Skin epidermis (tissue), 12 donors: ENCODE measurements around the gene AKNA.
A peak's percentile ranks its signal among the peaks of the same experiment; 100 is the strongest.

Experiments used
- H3K27ac ChIP-seq, 21 experiments: fragments of 200-600 bp; sonication (generic) in 11 of 21; one replicate each; pipeline ENCODE4 v1.5.0; 2020; ENCODE audit warnings: mild to moderate bottlenecking in 3 of 21, inconsistent platforms in 2 of 21, moderate library complexity in 2 of 21
- H3K4me3 ChIP-seq, 7 experiments: fragments of 200-600 bp; sonication (generic) in 2 of 7; one replicate each; pipeline ENCODE4 v1.5.0; 2020; ENCODE audit warnings: inconsistent platforms in 2 of 7, mild to moderate bottlenecking in 2 of 7, moderate library complexity in 1 of 7

Gene AKNA

GRCh38 chr9:114300153-114300845 lies 87.5 kb downstream of the AKNA start:
- no peak overlapping the region for H3K27ac ChIP-seq
- no peak overlapping the region for H3K4me3 ChIP-seq

GRCh38 chr9:114299286-114300152 lies 88.3 kb downstream of the AKNA start:
- Histone ChIP-seq H3K4me3 (no peak overlapping the region), H3K27ac (no peak overlapping the region)

GRCh38 chr9:114296338-114296737 lies 91.4 kb downstream of the AKNA start:
- H3K27ac ChIP-seq = no peak overlapping the region
- no peak overlapping the region for H3K4me3 ChIP-seq

GRCh38 chr9:114294664-114295063 lies 93.1 kb downstream of the AKNA start:
- Histone ChIP-seq H3K4me3 (no peak overlapping the region), H3K27ac (no peak overlapping the region)

- Histone ChIP-seq H3K27ac (no peak overlapping the region), H3K4me3 (no peak overlapping the region)
These were observed 95.7 kb downstream of the AKNA start for GRCh38 chr9:114291886-114292590.

GRCh38 chr9:114291064-114291474 lies 96.7 kb downstream of the AKNA start:
- peak overlapping the region in 1 of 21 experiments; percentile 79 for H3K27ac ChIP-seq

GRCh38 chr9:114290561-114290986 lies 97.2 kb downstream of the AKNA start:
- Histone ChIP-seq H3K4me3 (no peak overlapping the region), H3K27ac (peak overlapping the region in 2 of 21 experiments; percentile 14 to 79)

More at GRCh38 chr9:114291064-114291474, 96.7 kb downstream of the AKNA start:
- no peak overlapping the region for H3K4me3 ChIP-seq

GRCh38 chr9:114289571-114290481 lies 98.0 kb downstream of the AKNA start:
- H3K4me3 ChIP-seq = no peak overlapping the region

GRCh38 chr9:114289106-114289505 lies 98.7 kb downstream of the AKNA start:
- Histone ChIP-seq H3K4me3 (no peak overlapping the region), H3K27ac (peak overlapping the region in 9 of 21 experiments; percentile 0 to 79 (median 32))

More at GRCh38 chr9:114289571-114290481, 98.0 kb downstream of the AKNA start:
- H3K27ac ChIP-seq = peak overlapping the region in 5 of 21 experiments; percentile 0 to 79 (median 16)

- no peak overlapping the region for H3K4me3 ChIP-seq
- H3K27ac ChIP-seq = peak overlapping the region in 17 of 21 experiments; percentile 0 to 79 (median 42)
These were observed 99.3 kb downstream of the AKNA start for GRCh38 chr9:114288193-114289091.

- no peak overlapping the region for H3K4me3 ChIP-seq
- H3K27ac ChIP-seq = peak overlapping the region in 13 of 21 experiments; percentile 1 to 79 (median 42)
These were observed 100.0 kb downstream of the AKNA start for GRCh38 chr9:114287763-114288192.

- Histone ChIP-seq H3K4me3 (no peak overlapping the region), H3K27ac (peak overlapping the region in 9 of 21 experiments; percentile 1 to 79 (median 56))
These were observed 100.6 kb downstream of the AKNA start for GRCh38 chr9:114287001-114287762.

GRCh38 chr9:114286146-114286679 lies 101.6 kb downstream of the AKNA start:
- H3K27ac ChIP-seq = peak overlapping the region in 7 of 21 experiments; percentile 50 to 73 (median 61)
- H3K4me3 ChIP-seq = no peak overlapping the region

- H3K4me3 ChIP-seq = no peak overlapping the region
- H3K27ac ChIP-seq = peak overlapping the region in 10 of 21 experiments; percentile 24 to 73 (median 59)
These were observed 102.5 kb downstream of the AKNA start for GRCh38 chr9:114285166-114285867.

- peak overlapping the region in 6 of 21 experiments; percentile 50 to 73 (median 65) for H3K27ac ChIP-seq
- no peak overlapping the region for H3K4me3 ChIP-seq
These were observed 103.3 kb downstream of the AKNA start for GRCh38 chr9:114284316-114285060.
